ENCODE data around the gene ANKRD16.

GRCh38 chr10:5858811-5859210 lies 30.9 kb downstream of the ANKRD16 start:
- TF ChIP-seq CTCF (IDR thresholded peaks at IDR 0.05) (no peak), ZFX (IDR thresholded peaks at IDR 0.05; ENCODE audit: borderline replicate concordance) (no peak)
